Endometrial microvascular endothelial cells (primary cell): Measurements from ENCODE around the gene GLMP. TPM values are rescaled to one million over a fixed set of nuclear protein-coding genes. Genes with fewer than 3 reads are reported as not detected.
"Not testable (repeated sequence)": the region's sequence is repeated elsewhere in the genome, so short reads cannot be mapped to it uniquely, and the experiment has no call there.

ENCODE experiments used
- in situ Hi-C: cut with HindIII; loops from 2 replicates; pipeline ENCODE4 v1.10.0; 2017; ENCODE audit warnings: low sequenced_read_pairs, low pct_unique_long_range_greater_than_20kb; ENCODE audit errors: inconsistent ontology term
- total RNA-seq: library from RNA; depleted of rRNA; stranded (reverse); fragments of >200 nt; gene quantifications from one replicate; pipeline ENCODE4 v1.2.3, GENCODE V29; 2015; ENCODE audit errors: inconsistent ontology term

Gene GLMP, protein sequence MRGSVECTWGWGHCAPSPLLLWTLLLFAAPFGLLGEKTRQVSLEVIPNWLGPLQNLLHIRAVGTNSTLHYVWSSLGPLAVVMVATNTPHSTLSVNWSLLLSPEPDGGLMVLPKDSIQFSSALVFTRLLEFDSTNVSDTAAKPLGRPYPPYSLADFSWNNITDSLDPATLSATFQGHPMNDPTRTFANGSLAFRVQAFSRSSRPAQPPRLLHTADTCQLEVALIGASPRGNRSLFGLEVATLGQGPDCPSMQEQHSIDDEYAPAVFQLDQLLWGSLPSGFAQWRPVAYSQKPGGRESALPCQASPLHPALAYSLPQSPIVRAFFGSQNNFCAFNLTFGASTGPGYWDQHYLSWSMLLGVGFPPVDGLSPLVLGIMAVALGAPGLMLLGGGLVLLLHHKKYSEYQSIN
- total RNA-seq: 87.4 TPM

DNA sequence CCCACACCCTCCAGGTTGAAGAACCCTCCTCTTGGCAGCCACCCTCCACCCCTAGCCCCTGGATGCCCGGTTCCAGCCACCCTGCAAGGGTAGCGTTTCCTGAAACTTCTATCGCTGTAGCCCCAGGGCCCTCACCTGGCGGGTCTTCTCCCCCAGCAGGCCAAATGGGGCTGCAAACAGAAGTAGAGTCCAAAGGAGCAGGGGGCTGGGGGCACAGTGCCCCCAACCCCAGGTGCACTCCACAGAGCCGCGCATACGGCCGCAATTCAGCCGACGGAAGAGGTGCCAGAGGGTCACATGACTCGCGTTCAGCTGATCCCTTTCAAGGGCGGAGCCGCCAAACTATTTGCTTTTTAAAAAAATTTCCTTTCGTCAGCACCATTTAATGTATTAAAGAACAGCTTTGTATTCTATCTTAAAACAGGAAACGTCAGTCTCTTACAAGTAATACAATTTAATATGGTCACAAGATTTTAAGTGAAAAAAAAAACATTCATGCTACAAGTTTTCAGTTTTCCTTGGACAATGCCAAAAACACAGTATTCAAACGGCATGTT lies at the start of gene GLMP:
Gene GLMP (minus strand): TSS at position 289 of the 557 bp plus-strand sequence. CDS start 34 bp downstream, at position 255.
- in situ Hi-C loops: no loop called here

DNA sequence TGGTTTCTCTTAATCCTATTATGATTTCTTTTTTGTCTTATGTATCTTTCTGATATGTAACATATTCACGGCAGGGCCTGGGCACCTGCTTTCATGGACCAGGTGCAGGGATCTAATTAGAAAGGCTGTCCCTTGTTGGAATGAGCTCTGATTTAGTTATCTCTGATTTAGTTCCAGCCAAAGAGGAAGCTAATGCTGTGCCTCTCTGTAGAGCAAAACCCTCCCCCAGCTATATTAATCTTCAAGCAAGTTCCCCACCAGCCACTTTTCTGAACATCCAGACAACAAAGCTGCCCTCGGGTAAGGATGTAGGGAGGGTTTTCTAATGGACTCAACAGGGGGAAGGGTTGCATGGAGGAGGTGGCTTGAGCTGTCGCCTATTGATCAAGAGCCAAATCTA lies 48.9 kb upstream of the GLMP start:
- in situ Hi-C loops: no loop called here

DNA sequence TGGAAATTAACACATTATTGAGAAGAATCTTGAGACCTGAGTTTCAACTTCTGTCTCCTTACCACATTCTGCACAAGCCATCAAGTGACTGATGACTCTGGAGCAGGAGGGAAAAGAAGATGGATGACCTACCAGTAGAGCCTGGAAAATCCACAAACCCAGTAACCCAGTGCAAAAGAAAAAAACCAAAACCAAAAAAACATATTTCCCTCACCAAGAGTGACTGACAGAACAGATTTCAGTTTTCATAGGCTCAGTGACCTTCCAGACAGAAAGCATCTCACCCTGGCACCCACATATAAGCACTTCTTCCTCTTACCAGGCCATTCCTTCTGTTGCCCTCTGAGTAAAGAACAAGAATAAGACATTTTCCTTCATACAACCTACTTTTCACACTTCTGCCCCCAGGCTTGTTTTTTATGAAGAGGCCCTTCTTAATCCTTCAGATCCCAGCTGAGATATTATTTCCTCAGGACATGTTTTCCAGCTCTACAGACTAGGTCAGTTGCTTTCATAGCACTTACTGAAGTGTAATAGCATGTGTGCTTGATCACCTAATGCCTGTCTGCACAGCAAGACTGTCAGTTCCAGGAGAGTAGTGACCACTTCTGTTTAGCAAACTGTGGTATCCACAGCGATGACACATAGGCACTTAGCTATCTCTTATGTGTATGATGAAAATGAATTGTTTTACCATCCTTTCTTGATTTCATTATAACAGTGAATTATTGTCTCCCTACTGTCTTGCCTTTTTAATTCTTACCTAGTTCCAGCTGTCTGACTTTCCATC lies 46.9 kb upstream of the GLMP start:
- in situ Hi-C loops: no loop called here

DNA sequence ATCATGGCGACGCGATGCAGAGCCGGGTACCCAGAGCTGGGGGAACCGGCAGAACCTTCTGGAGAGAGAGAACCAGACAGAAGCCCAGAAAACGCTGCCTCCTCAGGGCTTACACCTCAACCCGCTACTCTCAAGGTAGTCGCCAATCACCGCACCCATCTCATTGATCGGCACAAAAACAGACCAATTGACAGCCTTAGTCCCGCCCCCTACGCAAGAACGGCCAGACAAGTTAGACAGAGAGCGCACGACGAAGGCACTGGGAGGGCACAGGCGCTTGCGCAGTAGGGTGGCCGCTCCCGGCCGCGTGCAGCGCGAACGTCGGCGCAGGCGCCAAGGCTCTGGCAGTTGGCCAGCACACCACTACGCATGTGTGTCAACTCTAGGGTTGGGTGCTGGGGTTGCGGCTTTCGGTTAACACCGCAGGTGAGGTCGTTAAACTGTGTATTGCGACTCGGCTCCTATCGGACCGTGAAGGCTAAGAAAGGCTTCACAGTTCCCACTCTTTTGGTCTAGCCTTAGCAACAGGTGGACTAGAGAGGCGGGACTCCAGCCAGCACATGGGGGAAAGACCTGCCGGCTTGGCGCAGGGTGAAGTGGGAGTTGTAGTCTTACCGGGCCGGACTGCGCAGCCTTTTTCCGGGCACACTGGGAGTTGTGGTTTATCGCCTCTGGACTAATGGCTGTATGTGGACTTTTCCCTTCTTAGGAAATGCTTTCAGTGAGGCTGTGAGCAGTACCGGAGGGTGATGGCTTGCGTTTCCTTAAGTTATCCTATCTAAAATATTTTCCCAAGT lies 42.9 kb upstream of the GLMP start, which contains the start of the genes CCT3 and TSACC:
Gene CCT3 (minus strand): TSS at position 113 of the 797 bp plus-strand sequence. CDS start 108 bp downstream, at position 5.
Gene TSACC (plus strand): TSS at position 347 of the 797 bp plus-strand sequence. CDS start 1,232 bp downstream, outside the sequence.
- in situ Hi-C loops: no loop called here

DNA sequence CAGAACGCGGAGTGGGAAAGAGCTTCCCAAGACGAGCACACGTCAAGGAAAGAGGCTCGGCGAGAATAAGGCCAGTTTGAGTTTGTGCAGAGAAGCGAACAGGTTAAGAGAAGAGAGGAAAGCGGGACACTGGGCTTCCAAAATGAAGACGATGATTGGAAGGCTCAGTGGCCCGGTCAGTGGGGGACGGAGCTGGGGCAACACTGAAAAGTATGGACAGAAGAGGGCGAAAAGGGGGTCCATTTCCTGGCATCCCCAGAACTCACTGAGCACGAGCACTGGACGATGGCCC lies 42.4 kb upstream of the GLMP start:
- in situ Hi-C loops: no loop called here

DNA sequence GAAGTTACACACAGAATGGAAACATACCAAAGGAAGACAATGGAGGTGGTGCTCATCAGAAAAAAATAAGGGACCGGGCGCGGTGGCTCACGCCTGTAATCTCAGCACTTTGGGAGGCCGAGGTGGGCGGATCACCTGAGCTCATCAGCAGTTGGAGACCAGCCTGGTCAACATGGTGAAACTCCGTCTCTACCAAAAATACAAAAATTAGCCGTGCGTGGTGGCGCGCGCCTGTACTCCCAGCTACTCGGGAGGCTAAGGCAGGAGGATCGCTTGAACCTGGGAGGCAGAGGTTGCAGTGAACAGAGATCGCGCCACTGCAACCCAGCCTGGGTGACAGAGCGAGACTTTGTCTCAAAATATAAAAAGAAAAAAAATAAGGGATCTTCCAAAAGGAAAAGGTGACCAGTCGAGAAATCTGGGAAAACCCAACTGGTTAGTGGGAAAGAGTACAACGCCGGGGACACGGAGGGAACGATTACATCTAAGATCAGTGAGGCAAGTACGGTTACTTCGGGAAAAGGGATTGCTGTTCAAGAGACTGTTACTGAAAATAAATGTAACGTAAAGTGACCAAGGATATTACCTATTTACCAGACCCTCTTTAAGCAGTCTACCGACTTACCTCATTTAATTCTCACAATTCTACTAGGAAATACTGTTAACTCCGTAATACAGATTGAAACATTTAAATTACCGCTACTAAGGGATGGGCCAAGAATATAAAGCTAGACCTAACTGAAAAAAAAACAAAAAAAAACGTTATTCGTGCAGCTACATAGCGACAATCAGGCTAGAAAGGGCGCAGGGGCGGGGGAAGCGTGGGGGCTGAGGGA lies 41.8 kb upstream of the GLMP start:
- in situ Hi-C loops: no loop called here

DNA sequence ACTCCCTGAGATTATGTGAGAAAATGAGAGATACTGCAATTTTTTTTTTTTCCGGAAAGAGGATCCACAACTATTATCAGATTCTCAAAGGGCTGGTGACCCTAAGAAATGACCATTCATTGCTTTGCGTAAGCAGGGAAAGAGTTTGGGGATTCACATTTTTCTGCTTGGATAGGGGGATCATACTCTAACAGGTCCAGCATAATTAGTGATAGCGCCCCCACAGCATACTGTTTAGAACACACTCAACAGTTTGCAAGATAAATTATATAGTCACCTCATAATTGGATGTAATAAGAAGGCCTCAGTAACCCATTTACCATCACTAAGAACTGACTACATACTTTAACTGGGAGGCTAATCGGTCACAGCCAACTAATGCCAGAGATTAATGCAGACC lies 40.8 kb upstream of the GLMP start:
- in situ Hi-C loops: no loop called here

DNA sequence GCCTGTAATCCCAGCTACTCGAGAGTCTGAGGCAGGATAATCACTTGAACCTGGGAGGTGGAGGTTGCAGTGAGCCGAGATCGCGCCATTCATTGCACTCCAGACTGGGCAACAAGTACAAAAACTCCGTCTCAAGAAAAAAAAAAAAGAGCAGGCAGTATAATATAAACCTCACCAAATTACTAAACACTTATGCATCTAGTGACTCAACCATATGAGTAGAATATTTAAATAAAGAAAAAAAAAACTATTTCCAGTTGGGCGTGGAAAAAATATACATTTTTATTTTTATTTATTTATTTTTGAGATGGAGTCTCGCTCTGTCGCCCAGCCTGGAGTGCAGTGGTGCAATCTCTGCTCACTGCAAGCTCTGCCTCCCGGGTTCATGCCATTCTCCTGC lies 27.7 kb upstream of the GLMP start:
- in situ Hi-C loops: not testable (repeated sequence)

DNA sequence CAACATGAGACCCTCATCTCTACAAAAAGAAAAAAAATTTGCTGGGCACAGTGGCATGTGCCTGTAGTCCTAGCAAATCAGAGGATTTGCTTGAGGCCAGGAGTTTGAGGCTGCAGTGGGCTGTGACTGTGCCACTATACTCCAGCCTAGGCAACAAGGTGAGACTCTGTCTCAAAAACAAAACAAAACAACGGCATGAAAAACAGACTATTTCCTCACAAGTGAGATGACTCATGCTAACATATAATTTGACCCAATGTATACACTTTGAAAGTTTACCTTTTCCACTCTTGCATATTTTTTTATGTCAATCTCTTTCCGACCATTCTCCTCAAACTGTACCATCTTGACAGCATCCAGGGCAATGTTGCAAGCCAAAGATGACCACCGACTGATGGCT lies 25.1 kb upstream of the GLMP start:
- in situ Hi-C loops: no loop called here

DNA sequence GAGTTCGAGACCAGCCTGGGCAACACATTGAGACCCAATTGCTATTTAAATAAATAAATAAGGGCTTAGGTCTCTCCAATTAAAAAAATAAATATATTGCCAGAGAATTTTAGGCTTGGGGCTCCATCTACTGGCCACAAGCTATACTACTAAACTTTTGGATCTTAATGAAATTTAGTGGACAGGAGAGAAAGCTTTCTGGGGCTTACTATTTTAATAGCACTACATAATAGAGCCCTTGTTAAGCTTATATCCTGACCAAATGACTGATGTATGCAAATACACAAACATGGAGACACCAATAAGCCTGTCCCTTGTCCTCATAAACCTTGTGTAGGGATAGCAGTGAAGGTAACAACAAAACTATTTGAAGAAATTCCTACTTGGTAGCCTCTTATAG lies 24.2 kb upstream of the GLMP start:
- in situ Hi-C loops: no loop called here

DNA sequence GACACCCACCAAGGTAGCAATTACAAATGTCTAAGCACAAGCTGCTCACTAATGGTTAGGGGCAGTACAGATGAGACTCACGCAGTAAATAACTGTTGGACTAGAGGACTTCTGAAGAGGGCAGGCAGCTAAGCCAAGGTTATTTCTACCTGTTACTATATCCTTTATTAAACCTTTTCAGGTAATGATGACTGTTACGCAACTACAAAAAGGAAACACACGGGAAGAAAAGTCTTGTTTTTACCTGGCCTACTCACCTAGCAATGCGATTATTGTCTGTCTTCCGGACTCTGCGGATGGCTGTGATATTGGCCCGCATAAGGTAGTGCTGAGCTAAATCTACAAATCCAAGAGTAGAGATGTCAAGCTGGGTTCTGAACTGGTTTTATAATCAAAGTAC lies 21.4 kb upstream of the GLMP start:
- in situ Hi-C loops: no loop called here

DNA sequence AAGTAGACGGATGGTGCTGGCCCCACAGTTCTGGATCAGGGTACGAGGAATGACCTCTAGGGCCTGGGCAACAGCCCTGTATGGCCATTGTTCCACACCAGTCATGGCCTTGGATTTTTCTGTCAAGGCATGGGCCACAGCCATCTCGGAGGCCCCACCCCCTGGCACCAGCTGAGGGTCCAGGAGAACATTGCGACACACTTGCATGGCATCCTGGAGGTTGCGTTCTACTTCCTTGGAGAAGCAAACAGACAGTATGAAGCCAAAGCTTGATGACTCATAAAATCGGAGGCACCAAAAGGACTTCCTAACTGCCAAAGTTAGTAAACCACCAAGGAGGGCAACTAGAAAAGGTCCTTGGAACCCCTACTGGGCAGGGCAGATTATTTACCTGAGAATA lies 15.5 kb upstream of the GLMP start:
- in situ Hi-C loops: no loop called here

DNA sequence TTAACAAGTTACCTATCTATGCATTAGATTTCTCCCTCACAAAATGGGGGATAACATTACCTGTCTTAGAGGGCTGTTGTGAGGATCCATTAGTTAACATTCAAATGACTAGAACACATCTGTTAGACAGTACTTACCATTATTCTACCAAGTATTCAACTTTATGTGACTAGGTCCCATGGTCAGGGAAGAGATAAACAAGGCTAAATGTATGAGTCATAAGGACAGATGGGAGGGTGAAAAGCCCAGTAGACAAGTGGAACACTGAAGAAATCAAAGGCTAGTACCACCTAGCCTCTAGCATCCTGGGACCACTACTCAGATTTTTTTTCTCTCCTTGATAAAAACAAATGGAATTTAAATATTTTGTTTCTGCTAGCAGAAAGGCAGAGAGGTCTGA lies 12.6 kb upstream of the GLMP start:
- in situ Hi-C loops: no loop called here

DNA sequence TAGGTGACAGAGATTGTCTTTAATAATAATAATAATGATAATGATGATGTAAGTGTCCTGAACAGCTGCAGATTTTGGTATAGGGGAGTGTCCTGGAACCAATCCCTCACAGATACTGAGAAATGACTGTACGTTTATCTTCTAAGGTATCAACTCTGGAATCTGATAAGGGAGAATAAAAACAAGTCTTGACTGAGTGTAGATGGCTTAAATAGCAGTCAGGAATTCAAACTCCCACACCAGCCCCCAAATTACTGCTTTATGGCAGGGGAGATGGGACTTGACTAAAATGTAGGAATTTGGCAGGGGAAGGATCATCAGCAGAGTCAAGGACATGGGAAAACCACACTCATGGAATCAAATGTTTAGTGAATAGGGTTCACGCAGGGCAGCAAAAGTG lies 9.7 kb upstream of the GLMP start:
- in situ Hi-C loops: no loop called here

DNA sequence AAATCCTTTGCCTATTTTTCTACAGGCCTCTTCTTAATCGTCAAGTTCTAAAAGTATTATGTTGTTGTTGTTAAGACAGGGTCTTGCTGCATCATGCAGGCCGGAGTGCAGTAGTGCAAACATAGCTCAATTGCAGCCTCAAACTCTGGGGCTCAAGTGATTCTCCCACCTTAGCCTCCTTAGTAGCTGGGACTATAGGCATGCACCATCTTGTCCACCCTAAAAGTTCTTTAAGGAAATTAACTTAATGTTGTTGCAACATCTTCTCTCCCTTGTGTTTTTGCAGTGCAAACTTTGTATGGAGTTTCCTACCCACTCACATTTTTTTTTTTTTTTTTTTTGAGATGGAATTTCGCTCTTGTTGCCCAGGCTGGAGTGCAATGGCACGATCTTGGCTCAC lies 7.8 kb upstream of the GLMP start:
- in situ Hi-C loops: no loop called here

DNA sequence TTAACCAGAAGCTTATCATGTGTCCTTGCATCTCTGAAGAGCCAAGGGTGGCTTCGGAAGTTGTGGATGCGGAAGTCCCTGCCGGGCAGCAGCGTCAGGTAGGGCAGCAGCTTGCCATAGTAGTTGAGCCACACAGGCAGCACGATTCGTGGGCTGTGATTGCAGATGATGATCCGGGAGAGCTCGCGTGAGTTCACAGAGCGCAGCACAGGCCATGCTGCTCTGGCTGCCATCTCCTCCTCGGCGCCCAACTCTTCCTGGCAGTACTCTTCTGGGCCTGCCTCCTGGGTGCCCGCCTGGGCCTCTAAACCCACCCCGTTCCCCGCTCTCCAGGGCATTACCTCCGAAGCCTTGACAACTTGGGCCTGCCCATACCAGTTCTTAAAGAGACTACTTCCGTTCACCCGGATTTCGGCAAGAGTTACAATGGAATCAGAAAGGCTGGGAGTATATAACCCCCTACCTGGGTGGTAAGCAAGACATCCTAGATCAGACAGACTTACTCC lies 3.4 kb upstream of the GLMP start, which contains the start of gene VHLL:
Gene VHLL (minus strand): TSS at position 456 of the 506 bp plus-strand sequence. CDS start 118 bp downstream, at position 338.
- in situ Hi-C loops: no loop called here

DNA sequence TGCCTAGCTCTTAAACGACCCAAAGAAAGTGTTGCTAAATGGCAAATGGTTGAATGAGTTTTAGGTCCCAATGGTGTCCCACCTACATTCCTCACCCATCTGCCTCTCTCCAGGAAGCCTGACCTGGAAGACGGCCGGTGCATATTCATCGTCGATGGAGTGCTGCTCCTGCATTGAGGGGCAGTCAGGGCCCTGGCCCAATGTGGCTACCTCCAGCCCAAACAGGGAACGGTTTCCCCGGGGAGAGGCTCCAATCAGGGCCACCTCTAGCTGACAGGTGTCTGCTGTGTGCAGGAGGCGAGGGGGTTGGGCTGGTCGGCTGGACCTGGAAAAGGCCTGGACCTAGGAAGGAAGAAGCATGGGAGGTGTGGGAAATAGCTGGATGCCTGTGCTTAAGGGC lies 1.6 kb downstream of the GLMP start:
- in situ Hi-C loops: no loop called here

DNA sequence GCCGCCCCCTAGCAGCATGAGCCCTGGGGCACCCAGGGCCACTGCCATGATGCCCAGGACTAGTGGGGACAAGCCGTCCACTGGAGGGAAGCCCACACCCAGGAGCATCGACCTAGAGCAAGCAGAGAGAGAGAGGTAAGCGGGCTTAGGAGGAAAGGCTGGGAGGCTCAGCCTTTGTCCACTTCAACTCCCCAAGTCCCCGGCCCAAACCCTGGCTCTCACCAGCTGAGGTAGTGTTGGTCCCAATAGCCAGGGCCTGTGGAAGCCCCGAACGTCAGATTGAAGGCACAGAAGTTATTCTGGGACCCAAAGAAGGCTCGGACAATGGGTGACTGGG lies 2.4 kb downstream of the GLMP start:
- in situ Hi-C loops: no loop called here
